Measurements from ENCODE around the gene GBF1.
A peak's percentile ranks its signal among the peaks of the same experiment; 100 is the strongest.

The GBF1 gene

GRCh38 chr10:102410429-102411073 is 165.2 kb downstream of the GBF1 start:
- DNase-seq (ENCODE audit: low spot score): no peak

DNA sequence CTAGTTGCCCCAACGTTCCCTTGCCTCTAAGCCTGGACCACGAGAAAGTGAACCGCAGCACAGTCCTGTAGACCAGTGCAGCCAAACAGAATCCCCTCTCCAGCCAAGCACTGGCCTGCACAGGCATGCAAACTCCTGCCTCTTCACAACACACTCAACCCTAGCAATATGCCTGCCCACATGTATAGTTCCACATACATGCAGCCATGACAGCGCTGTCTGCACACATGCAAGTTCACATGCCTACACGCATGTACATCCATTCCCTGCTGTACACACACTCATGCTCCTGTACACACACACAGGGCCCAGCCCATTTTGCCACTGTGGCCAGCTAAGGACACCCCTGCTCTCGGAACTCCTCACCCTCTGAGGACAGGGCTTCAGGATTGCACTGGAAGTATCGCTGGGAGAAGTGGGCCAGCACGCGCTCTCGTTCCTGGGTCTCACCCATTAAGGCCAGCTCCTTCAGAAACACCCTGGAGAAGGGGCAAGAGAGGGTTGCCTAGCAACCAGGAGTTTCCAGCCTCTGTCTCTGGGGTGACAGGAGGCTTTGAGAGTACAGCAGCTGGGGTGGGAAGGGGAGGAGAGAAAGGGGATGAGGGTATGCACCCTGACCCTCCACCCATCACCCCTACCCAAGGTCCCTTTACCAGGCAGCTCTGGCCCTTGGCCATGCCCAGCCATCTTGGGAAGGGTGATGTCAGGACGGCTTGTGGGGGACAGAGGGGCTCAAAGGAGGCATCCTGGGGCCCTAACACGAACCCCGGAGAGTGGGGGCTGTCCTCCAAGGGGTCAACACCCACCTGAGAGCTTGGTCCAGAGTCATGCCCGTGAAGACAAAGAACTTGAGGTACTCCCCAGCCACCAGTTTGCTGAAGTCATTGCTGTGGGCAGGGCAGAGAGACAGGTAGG is 166.3 kb downstream of the GBF1 start:
- DNase-seq (ENCODE audit: low spot score): no peak

- no peak for DNase-seq (ENCODE audit: low spot score)
Observed at GRCh38 chr10:102412293-102412692, 167.0 kb downstream of the GBF1 start.

- DNase-seq (ENCODE audit: low spot score): no peak
Observed at GRCh38 chr10:102413053-102413705, 167.8 kb downstream of the GBF1 start.

- no peak for DNase-seq (ENCODE audit: low spot score)
Observed at GRCh38 chr10:102413806-102414561, 168.7 kb downstream of the GBF1 start.

DNA sequence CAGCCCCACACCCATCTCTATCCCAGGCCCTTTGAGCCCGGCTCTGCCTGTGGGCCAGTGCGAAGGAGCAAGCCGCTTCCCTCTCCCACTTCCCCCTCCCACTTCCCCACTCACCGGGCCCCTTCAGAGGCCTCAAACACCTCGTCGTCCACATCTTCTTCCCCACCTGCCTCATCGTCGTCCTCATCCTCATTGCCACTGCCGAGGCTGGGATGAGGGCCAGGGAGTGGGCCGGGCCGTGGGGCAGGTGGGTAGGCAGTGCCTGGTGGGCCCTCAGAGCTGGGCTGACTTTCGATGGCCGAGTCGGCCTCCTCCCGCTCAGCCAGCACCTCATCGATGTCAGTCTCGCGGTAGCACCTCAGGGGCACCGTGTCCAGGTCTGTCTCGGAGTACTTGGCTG is 169.4 kb downstream of the GBF1 start:
- no peak for DNase-seq (ENCODE audit: low spot score)

GRCh38 chr10:102416283-102416682 is 171.0 kb downstream of the GBF1 start:
- DNase-seq (ENCODE audit: low spot score): no peak

DNA sequence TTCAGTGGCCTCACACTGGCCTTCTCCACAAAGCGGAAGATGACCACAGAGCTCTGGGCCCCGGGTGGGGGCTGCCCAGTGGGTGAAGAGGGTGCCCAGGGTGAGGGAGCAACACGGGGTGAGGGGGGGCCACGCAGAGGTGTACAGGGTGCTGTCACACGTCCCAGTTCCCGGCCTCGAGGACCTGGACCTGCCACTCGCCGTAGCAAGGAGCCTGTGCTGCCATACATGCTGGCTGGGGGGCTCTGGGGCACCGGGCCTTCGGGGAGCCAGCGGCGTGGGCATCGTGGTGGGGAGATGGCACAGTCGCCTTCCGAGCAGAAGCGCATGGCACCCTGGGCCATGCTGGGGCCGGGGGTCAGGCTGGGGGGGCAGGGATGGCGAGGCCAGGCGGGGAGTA is 171.4 kb downstream of the GBF1 start:
- no peak for DNase-seq (ENCODE audit: low spot score)

DNA sequence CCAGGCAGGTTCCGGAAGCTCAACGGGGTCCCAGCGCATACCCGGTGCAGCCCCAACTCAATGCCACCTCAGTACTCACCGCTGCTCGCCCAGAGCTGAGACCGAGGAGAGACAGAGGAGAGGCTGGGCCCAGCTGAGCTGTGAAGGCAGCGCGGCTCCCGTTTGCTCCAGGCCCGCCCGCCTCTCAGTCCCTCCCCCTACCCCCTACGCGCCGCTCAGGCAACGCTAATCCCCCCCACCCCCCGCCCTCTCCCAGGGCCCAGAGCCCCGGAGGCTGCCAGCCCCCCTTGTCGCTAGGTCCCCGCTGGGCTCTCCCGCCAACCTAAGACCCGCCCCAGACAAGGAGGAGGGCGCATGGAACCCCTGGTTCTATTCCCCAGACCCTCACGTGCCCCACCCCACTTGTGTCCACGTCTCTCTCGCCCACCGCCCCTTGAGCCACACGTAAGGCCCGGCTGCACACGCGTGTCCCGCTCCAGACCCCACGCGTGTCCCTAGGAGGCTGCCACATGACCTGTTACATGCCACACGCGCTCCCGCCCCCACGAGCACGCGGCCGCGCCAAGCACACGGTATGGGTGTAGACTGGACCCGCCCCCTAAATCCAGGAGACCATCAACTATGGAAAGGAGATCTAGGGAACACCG is 173.4 kb downstream of the GBF1 start, which contains the start of gene PSD:
Gene PSD, minus strand, starts transcription at position 164 of the 647 bp plus-strand sequence. CDS start 1,747 bp downstream, outside the sequence.
- no peak for DNase-seq (ENCODE audit: low spot score)

DNA sequence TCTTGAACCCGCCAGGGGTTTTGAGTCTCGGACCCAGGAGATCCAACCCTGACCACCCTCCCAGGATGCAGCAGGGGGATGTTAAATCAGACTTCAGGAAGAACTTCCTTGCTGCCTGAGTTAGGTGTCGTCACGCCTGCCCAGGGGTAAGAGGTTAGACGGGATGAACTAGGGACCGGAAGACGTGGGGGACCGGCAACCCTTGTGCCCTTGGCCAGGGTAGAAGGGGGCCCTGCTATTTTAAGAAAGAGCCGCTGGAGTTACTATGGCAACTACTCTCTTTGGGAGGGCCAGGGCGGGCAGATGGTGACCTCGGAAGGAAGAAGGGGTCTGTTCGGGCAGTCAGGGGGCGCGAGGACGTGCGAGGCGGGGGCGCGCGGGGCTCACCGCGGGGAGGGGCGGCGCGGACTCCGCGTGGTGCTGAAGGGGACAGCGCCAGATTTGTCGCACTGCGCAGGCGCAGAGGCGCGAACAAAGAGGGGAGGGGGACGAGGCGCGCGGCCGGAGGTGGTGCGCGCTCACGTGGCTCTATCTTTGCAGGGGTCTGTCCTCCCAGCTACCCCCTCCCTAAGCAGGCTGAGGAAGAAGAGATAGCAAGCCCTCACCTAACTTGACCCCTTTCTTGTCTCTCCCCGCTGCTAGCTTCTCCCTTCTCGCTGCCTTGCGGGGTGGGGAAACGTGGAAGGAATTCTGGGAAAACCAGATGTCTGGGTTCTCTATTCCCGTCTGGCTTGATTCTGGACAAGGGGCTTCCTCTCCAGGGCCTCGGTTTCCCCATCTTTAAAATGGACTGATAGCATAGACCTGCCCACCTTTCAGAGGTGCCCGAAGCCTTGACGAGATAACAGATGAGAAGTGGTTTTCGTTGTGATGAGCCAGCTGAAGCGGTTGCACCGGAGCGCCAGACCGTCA is 174.2 kb downstream of the GBF1 start:
- DNase-seq (ENCODE audit: low spot score): peak; percentile 51

- DNase-seq (ENCODE audit: low spot score): no peak
Observed at GRCh38 chr10:102420181-102420713, 174.9 kb downstream of the GBF1 start.

- DNase-seq (ENCODE audit: low spot score): peak; percentile 98
Observed at GRCh38 chr10:102420714-102421506, 175.6 kb downstream of the GBF1 start, which contains the start of gene FBXL15. FBXL15 (plus strand) TSS chr10:102420836; CDS start chr10:102421130, 294 bp downstream.

DNA sequence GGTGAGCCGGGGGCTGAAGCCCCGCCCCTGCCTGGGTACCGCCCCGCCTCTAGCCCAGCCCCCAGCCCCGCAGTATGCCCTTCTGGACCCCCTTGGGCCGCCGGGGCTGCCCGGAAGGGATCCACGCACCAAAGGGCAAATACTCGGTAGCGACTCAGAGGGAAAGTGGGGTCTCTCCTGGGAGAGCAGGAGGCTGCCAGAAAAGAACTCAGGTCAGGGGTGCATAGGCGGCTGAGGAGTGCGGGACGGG is 176.1 kb downstream of the GBF1 start:
- DNase-seq (ENCODE audit: low spot score): no peak

DNA sequence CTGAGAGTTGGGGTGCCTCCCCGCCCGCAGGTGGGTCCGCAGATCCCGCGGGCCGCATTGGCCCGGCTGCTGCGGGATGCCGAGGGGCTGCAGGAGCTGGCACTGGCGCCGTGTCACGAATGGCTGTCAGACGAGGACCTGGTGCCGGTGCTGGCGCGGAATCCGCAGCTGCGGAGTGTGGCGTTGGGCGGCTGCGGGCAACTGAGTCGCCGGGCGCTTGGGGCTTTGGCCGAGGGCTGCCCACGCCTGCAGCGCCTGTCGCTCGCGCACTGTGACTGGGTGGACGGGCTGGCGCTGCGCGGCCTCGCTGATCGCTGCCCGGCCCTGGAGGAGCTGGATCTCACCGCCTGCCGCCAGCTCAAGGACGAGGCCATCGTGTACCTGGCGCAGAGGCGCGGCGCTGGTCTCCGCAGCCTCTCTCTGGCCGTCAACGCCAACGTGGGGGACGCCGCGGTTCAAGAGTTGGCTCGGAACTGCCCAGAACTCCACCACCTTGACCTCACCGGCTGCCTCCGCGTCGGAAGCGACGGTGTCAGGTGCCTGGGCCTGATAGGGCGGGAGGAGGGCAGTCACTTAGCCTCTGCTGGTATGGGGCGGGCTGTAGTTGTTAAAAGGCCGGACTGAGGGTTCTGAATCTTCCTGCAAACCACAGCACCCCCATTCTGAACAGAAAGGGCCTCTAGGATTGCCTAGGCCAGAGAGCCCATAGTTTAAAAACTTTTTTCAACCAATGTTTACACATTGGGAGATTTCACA is 176.6 kb downstream of the GBF1 start:
- DNase-seq (ENCODE audit: low spot score): no peak

GRCh38 chr10:102422545-102423129 is 177.3 kb downstream of the GBF1 start:
- peak; percentile 87 for DNase-seq (ENCODE audit: low spot score)

GRCh38 chr10:102423372-102423968 is 178.1 kb downstream of the GBF1 start:
- DNase-seq (ENCODE audit: low spot score): no peak

DNA sequence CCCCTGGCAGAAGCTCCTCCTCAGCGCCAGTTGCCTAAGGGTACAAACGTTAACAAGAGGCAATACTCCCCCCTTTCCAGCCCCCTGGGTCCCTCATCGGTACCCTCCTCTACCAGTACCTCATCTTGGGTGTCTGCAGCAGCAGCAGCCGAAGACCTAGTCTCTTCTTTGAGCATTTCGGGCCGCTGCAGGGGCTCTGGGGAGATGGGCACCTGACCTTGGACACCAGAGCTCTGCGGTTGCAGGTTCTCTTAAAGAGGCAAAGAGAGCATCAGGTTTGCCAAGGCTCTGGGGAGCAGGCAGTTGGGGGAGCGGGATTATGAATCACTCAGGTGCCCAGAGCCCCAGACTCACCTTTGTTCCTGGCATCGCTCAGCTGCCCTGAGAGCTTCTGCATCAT is 178.8 kb downstream of the GBF1 start:
- no peak for DNase-seq (ENCODE audit: low spot score)

DNA sequence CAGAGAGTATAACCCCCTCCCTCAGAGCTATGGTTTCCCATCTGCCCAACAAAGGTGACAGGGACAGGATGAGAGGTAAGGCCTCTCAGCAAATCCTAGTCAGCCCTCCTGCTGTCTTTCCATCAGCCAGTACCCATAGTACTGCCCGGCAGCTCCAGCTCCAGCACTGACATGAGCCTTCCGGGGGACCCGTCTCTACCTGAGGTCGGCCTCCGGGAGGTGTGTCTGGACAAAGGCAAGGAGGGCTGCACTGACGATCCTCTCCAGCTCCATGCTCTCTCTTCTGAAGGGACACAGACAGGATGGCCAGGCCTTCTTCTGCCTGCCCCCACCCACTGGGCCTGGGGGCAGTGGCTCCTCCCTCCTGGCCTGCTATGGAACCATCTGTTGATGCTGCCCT is 179.6 kb downstream of the GBF1 start:
- DNase-seq (ENCODE audit: low spot score): no peak

Measured in hepatic stellate cell (primary cell).